H1 (cell line): Measurements from ENCODE around the gene KRTAP12-4. TPM values are rescaled to one million over a fixed set of nuclear protein-coding genes. Genes with fewer than 3 reads are reported as not detected.

Experiments used
- BACH1 ChIP-seq: IDR thresholded peaks from 2 replicates; pipeline ENCODE4 v1.6.1; 2012; ENCODE audit warnings: low read length, improper control_type of control experiment
- GABPA ChIP-seq: IDR thresholded peaks from 2 replicates; pipeline ENCODE4 v1.6.1; 2011; ENCODE audit warnings: mild to moderate bottlenecking, low read length, moderate library complexity, borderline replicate concordance; ENCODE audit not compliant: insufficient read depth
- GTF2F1 ChIP-seq: IDR thresholded peaks from 2 replicates; pipeline ENCODE4 v1.6.1; 2012; ENCODE audit warnings: low read depth, low read length, improper control_type of control experiment, borderline replicate concordance
- KDM5A ChIP-seq: fragments of 200-600 bp; IDR thresholded peaks from 2 replicates; pipeline ENCODE4 v1.7.1; 2012; ENCODE audit warnings: mild to moderate bottlenecking, low read length, inconsistent platforms, mixed read lengths
- POU5F1 ChIP-seq: IDR thresholded peaks from 2 replicates; pipeline ENCODE4 v1.6.1; 2011; ENCODE audit warnings: low read depth, mild to moderate bottlenecking, low read length, moderate library complexity
- SIN3A ChIP-seq, 2 experiments: IDR thresholded peaks in 1 of 2; conservative IDR thresholded peaks in 1 of 2; 2 replicates each; pipeline ENCODE4 v1.6.1; 2011 to 2012; ENCODE audit warnings: low read length in 2 of 2, improper control_type of control experiment in 1 of 2, low read depth in 1 of 2, mild to moderate bottlenecking in 1 of 2
- polyA plus RNA-seq, 7 experiments: library from polyadenylated mRNA; depleted of rRNA in 3 of 7; stranded (reverse) in 5 of 7; unstranded in 2 of 7; fragments of >200 nt in 5 of 7; fragments of 200-250 nt in 2 of 7; gene quantifications; 1 replicate in 5 of 7; 2 replicates in 1 of 7; 4 replicates in 1 of 7; pipeline versions ENCODE4 v1.2.1 to v1.2.3, GENCODE V29; 2011 to 2013; ENCODE audit warnings: missing spikeins in 2 of 7, mixed read lengths in 2 of 7
- total RNA-seq: library from RNA; stranded (reverse); fragmentation: NEBNext Ultra II Directional; extraction: Animal tissue kit (Norgen Biotek cat#: 25700); gene quantifications from 2 replicates; pipeline ENCODE4 v1.2.1, GENCODE V29; 2021
- TF ChIP-seq, protein P1 (sequence below): IDR thresholded peaks from 2 replicates; pipeline ENCODE4 v1.6.1; 2011; ENCODE audit warnings: low read length, improper control_type of control experiment

Gene KRTAP12-4
- total and polyA plus RNA-seq, 2 of the 8 experiments (the other 6 are each of a cell fraction or from before 2014, with no cell fraction given): not detected

DNA sequence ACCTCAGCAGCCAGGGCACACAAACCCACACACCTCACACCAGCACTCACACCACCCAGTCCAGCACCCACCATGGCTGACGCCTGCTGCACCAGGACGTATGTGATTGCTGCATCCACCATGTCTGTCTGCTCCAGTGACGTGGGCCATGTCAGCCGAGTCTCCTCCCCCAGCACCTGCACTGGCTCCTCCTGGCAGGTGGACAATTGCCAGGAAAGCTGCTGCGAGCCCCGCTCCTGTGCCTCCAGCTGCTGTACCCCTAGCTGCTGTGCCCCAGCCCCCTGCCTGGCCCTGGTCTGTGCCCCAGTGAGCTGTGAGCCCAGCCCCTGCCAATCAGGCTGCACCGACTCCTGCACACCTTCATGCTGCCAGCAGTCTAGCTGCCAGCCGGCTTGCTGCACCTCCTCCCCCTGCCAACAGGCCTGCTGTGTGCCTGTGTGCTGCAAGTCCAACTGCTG lies 42.4 kb downstream of the KRTAP12-4 start, which contains the start of gene KRTAP10-8 (continued):
- TF ChIP-seq POU5F1 (no peak), KDM5A (no peak), GABPA (no peak), BACH1 (no peak), GTF2F1 (no peak), SIN3A (conservative IDR thresholded peaks at IDR 0.05 in 1 of 2, IDR thresholded peaks at IDR 0.05 in 1 of 2; ENCODE audit: low read depth in 1 of 2, low read length in 2 of 2) (no peak)
- TF ChIP-seq, protein P1, sequence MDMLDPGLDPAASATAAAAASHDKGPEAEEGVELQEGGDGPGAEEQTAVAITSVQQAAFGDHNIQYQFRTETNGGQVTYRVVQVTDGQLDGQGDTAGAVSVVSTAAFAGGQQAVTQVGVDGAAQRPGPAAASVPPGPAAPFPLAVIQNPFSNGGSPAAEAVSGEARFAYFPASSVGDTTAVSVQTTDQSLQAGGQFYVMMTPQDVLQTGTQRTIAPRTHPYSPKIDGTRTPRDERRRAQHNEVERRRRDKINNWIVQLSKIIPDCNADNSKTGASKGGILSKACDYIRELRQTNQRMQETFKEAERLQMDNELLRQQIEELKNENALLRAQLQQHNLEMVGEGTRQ: no peak
